Stromal cell of bone marrow (primary cell): Measurements from ENCODE around the gene CERKL.

Experiments
- DNase-seq: peaks from one replicate; pipeline ENCODE4 v3.0.0-alpha.2; 2012; ENCODE audit warnings: low read depth

Gene CERKL

DNA sequence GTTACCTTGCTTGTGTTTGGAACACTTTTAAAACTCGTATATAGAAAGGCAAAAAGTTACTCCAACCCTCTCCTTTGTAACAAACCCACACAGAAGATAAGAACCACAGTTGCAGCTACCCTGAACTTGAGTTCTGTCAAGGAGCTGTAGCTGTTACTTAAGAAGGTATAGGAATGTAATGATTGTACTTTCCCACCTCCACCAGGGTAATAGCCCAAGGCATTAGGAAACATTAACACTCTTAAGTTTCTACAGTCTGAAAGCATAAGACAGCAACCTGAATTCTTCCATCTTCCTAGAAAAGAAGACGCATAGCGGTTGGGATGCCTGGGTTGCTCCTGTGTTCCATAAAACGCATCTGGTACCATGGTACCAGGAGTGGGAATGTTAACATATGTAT is 156.7 kb downstream of the CERKL start:
- no peak for DNase-seq

DNA sequence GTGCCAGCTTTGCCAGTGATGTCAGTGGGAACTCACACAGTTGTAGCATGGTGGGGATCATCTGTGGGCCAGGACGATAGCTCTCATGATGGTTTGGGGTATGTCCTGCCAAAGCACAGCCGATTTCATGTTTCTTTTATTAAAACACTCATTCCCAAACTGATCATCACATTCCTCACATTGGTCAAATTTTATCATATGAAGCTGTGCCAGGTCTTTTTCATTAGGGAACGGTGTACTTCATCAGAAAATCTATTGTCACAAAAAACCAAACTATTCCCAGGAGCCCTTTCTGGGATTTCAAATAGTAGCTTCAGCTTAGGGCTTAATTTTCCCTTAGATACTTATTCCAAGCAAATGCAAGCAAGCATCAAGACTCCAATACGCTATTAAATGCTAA is 157.7 kb downstream of the CERKL start:
- no peak for DNase-seq
